ENCODE data around the gene DIAPH2.
"Not testable (repeated sequence)": the region's sequence is repeated elsewhere in the genome, so short reads cannot be mapped to it uniquely, and the experiment has no call there.

The DIAPH2 gene

DNA sequence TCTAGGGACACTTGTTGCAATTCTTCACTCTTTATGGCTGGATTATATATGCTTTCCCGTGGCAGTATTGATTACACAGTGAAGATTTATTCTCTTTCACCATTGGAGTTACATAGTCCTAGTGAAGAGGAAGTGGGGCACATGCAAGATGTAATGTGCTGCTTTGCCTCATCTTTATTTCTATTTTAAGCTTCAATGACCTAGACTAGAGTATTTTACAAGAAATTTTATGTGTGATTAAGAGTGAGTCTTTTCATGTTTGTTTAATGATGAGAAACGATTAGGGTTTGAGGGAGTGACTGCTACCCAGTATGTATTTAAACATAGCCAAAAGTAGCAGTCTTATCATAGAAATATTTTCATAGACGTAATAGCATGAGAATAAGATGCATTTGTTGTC is 30.8 kb downstream of the DIAPH2 start:
- DNase-seq (ENCODE audit: low read depth in 2 of 2), result no peak

DNA sequence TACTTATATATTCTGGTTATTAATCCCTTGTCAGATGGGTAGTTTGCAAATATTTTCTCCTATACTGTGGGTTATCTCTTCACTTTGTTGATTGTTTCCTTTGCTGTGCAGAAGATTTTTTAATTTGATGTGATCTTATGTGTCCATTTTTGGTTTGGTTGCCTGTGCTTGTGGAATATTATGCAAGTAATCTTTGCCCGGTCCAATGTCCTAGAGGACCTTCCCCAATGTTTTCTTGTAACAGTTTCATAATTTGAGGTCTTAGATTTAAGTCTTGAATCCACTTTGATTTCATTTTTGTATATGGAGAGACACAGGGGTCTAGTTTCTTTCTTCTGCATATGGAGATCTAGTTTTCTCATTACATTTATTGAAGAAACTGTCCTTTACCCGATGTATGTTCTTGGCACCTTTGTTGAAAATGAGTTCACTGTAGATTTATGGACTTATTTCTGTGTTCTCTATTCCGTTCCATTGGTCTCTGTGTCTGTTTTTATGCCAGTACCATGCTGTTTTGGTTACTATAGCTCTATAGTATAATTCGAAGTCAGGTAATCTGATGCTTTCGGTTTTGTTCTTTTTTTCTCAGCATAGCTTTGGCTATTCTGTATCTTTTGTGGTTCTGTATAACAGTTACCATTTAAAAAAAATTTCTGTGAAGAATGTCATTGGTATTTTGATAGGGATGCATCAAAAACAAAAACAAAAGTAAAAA is 34.7 kb downstream of the DIAPH2 start:
- DNase-seq (ENCODE audit: low read depth in 2 of 2), result no peak

DNA sequence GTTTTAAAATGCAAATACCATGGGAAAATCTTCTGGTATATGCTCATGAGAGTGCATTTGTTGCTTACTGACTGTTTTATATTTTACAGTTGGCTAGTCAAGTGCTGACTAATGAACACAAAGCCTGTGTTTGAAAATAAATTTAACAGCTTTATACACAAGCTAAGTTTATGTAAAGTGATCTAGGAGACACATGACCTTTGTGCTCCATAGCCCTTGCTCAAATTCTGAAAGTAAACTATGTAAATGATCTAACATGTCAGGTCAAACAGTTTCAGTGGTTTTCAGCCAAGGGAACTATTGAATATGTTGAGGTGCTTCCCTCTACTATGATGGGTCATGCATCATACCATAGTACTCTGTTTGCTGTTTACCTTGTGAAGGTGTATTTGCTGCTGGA is 36.7 kb downstream of the DIAPH2 start:
- DNase-seq (ENCODE audit: low read depth in 2 of 2), result no peak

- no peak for DNase-seq (ENCODE audit: low read depth in 2 of 2)
Measured at GRCh38 chrX:96722781-96723180, 38.1 kb downstream of the DIAPH2 start.

- no peak for DNase-seq (ENCODE audit: low read depth in 2 of 2)
Measured at GRCh38 chrX:96729053-96729452, 44.4 kb downstream of the DIAPH2 start.

DNA sequence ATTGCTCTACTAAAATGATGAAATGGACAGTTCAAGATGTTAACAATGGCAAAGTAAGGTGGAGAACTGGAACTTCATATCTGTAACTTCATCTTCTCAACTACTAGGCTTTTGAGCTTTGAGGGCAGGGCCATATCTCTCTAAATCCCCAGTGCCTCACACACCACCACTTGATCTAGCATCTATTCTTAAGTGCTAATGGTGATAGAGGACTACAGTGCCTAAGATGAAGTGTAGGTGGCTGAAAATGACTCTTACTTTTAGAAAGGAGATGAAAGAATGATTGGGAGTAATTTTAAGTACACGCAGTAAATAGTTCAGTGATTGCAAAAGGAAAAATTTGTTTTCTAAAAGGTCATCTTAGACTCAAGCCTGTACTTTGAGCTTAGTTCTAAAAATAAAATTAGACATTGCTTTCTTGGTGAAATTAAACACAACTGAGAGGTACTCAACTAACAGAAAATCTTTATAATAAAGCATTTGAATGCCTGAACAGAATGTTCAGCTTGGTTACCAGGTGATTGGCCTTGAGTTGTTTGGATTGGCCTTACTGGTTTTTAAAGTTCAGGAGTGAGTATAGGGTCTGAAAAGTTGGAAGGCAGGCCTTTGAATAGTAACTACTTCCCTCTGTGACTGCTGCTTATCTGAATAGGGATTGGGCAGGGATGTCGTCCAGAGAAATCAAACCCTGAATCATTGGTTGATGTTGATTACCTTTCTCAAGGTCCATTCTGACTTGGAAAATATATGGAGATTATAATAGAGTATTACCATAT is 45.4 kb downstream of the DIAPH2 start:
- DNase-seq (ENCODE audit: low read depth in 2 of 2), result no peak

DNA sequence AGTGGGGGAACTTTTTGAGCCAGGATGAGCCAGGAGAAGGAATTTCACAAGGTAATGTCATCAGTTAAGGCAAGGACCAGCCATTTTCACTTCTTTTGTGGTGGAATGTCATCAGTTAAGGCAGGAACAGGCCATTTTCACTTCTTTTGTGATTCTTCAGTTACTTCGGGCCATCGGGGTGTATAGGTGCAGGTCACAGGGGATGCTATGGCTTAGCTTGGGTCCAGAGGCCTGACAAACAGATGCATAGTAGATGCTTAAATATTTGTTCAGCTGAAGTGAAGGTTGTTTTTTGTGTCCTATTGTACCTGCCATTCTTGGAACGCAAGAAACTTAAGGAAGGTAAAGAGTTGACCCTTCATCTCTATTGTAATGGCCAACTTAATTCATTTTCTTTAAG is 46.4 kb downstream of the DIAPH2 start:
- not testable (repeated sequence) for DNase-seq (ENCODE audit: low read depth in 2 of 2)

DNA sequence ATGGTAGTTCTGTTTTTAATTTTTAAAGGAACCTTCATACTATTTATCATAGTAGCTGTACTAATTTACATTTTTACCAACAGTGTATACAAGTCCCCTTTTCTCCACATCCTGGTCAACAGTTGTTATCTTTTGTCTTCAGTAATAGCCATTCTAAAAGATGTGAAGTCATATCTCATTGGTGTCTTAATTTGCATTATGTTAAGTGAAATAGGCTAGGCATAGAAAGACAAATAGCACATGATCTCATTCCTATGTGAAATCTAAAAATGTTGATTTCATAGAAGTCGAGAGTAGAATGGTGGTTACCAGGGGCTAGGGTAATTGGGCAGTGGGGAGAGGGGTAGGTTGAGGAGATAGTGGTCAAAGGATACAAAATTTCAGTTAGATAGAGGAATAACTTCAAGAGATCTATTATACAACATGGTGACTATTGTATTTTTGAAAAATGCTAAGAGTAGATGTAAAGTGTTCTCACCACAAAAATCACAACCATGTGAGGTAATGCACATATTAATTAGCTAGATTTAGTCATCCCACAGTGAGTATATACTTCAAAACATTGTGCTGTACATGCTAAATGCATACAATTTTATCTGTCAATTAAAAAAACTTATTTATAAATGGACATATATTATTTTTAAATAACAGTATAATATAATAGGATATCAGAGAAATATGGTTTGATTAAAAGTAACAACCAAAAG is 58.9 kb downstream of the DIAPH2 start:
- DNase-seq (ENCODE audit: low read depth in 2 of 2), result no peak

GRCh38 chrX:96752781-96753180 is 68.1 kb downstream of the DIAPH2 start:
- no peak for DNase-seq (ENCODE audit: low read depth in 2 of 2)

DNA sequence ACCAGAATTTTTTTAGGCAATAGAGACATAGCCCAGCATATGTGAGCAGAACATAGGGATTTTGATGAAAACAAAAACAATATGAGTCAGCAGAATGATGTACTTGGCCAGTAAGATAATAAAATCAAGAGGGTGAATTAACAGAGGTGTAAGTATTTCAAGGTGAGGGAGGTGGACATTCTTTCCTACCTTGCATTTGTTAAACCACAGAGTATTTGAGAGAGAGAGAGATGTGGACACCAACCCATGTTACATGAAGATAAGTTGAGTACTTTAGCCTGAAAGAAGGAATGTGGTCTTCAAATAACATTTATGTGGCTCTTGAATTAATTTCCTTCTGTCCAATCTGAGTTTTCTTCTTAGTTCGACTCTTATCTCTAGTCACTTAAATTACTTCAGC is 68.6 kb downstream of the DIAPH2 start:
- no peak for DNase-seq (ENCODE audit: low read depth in 2 of 2)

DNA sequence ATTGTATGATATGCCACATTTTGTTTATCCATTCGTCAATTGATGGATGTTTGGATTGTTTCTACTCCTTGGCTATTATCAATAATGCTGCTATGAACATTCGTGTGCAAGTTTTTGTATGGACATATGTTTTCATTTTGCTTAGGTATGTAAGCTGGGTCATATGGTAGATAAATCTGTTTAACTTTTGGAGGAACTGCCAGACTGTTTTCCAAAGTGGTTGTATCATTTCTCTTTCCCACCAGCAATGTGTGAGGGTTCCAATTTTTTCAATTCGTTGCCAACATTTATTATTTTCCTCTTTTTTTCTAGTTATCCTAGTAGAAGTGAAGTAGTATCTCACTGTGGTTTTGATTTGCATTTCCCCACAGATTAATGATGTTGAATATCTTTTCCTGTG is 71.8 kb downstream of the DIAPH2 start:
- DNase-seq (ENCODE audit: low read depth in 2 of 2), result no peak

DNA sequence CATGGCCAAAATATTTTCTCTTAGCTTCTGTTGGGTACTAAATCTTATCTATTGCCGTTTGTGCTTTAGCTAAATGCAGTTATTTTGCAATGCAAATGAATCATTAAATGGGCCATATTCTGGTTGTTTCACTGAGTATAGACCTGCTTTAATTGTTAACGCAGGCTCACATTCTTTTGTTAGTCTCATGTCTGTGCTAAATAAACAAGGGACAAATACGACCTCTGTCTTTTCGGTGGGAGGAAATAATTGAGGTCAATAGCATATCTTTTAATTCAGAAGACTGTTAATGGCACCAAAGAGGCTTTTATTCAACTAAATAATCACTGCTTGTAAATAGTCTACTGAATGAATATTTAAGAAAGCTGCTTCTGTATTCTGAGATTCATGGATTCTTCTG is 76.9 kb downstream of the DIAPH2 start:
- DNase-seq (ENCODE audit: low read depth in 2 of 2), result no peak

DNA sequence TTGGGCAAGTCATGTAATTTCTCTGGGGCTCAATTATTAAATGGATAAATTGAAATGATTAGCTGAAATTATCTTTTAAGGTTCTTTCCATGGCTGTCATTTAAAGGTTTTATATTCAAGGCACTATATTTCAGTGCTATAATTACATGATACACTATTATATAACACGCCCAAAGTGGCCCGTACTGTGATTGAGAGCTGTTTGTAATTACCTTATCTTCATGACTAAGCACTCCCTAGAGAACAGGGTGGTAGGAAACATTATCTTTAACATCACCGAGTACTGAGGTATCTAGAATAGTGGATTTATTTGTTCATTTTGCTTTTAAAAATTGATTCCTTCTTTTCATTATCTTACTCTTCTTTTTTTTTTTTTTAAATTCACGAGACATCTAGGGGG is 79.0 kb downstream of the DIAPH2 start:
- no peak for DNase-seq (ENCODE audit: low read depth in 2 of 2)

- DNase-seq (ENCODE audit: low read depth in 2 of 2), result no peak
Measured at GRCh38 chrX:96764864-96765263, 80.2 kb downstream of the DIAPH2 start.

DNA sequence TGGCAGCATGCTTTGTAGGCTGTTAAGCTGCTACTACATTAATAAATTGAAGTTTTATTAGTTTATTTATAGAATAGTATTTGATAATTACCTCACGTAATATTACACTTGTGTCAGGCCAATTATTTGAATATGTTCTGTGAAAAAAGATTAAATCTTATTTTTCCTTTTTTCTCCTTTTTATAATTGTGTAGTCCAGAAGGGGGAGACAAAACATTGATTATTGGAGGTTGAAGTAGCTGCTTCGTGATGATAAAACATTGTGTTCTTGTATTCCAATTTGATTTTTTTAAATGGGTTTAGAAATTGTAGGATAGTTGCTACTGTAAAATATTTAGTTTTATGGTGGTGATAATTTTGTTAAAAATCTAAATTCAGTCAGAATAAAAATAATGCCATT is 85.7 kb downstream of the DIAPH2 start:
- DNase-seq (ENCODE audit: low read depth in 2 of 2), result no peak

DNA sequence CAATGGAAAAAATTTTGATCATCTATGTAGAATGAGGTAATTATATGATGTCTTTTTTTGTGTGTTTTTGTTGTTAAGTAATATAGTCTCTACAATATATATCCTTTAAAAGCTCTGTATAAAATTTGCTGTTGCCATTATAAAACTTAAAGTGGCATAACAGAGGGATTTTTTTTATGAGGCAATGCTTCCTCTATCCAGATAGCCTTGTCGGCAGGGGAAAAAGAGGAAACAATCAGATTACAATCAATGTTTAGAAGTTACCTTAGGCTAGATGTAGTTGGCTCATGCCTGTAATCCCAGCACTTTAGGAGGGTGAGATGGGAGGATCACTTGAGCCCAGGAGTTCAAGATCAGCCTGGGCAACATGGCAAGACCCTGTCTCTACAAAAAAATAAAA is 86.8 kb downstream of the DIAPH2 start:
- no peak for DNase-seq (ENCODE audit: low read depth in 2 of 2)

- DNase-seq (ENCODE audit: low read depth in 2 of 2), result no peak
Measured at GRCh38 chrX:96774116-96774515, 89.5 kb downstream of the DIAPH2 start.

- DNase-seq (ENCODE audit: low read depth in 2 of 2), result no peak
Measured at GRCh38 chrX:96776966-96777365, 92.3 kb downstream of the DIAPH2 start.

DNA sequence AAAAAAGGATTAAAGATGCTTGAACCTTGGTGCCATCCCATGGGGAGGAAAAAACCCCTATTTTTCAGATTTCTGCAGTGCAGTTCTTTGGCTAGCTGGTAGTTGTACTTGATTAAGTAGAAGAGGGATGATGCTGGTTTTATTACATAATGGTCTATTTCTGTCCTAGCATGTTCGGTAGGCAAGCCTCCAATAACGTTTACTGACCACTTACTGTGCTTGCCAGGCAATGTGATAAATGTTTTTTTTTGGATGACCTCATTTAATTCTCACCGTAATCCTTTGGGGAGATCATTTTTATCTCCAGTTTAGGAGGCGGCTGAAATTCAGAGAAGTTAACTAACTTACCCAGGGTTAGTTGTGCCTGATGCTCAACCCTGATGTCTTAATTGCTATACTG is 106.9 kb downstream of the DIAPH2 start:
- no peak for DNase-seq (ENCODE audit: low read depth in 2 of 2)

DNA sequence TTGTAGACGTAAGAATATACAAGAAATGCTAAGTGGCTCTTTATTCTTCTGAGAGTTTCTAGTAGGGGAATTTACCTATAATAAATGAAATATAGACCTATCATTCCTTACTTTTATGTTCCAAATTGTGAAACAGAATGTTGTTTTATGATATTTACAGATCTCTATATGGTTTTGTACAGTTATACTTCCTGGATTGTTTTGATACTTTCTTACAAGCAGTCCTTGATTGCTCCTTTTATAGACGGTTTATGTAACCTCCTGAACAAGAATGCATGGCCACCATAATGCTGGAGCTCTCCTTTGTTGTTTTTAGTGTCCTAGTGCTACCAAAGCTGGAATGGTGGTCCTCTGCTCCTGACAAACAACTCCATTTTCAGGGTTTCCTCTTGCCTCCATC is 107.4 kb downstream of the DIAPH2 start:
- no peak for DNase-seq (ENCODE audit: low read depth in 2 of 2)

DNA sequence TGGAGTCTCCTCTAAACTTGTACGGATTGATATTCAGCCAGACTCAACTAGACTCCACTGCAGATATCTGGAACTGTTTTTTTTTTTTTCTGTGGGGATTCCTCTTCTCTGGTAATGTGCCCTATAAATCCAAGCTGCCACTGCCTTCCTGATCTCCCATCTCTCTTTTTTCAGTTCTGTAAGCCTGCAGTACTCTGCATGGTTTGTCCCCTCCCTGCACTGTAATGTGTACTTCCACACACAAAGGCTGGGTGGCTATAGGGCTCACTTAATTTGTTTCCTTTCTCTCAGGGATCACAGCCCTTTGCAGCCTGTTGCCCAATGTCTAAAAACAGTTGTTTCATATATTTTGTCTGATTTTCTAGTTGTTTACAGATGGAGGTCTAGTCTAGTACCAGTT is 114.3 kb downstream of the DIAPH2 start:
- DNase-seq (ENCODE audit: low read depth in 2 of 2), result no peak

- no peak for DNase-seq (ENCODE audit: low read depth in 2 of 2)
Measured at GRCh38 chrX:96807318-96807717, 122.7 kb downstream of the DIAPH2 start.

- no peak for DNase-seq (ENCODE audit: low read depth in 2 of 2)
Measured at GRCh38 chrX:96820935-96821334, 136.3 kb downstream of the DIAPH2 start.
